Inflammatory macrophage treated with lipopolysaccharide for 1 hour (primary cell): Measurements from ENCODE around the gene LDLRAD3.
"Not testable (repeated sequence)": the region's sequence is repeated elsewhere in the genome, so short reads cannot be mapped to it uniquely, and the experiment has no call there.

ENCODE experiments used
- DNase-seq, 2 donors: peaks; one replicate each; pipeline ENCODE4 v3.0.0-alpha.2; 2020 to 2022

The LDLRAD3 gene

DNA sequence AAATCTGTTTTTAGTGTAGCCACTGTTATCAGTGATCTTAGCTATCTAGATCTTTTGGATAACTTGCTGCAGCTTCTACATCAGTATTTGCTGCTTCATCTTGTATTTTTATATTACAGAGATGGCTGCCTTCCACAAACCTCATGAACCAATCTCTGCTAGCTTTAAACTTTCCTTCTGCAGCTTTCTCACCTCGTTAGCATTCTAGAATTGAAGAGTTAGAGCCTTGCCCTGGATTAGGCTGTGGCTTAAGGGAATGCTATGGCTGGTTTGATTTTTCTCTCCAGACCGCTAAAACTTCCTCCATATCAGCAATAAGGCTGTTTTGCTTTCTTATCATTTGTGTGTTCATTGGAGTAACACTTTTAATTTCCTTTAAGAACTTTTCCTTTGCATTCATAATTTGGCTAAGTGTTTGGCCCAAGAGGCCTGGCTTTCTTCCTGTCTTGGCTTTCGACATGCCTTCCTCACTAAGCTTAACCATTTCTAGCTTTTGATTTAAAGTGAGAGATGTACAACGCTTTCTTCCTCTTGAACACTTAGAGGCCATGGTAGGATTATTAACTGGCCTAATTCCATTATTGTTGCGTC is 51.9 kb downstream of the LDLRAD3 start:
- no peak for DNase-seq

DNA sequence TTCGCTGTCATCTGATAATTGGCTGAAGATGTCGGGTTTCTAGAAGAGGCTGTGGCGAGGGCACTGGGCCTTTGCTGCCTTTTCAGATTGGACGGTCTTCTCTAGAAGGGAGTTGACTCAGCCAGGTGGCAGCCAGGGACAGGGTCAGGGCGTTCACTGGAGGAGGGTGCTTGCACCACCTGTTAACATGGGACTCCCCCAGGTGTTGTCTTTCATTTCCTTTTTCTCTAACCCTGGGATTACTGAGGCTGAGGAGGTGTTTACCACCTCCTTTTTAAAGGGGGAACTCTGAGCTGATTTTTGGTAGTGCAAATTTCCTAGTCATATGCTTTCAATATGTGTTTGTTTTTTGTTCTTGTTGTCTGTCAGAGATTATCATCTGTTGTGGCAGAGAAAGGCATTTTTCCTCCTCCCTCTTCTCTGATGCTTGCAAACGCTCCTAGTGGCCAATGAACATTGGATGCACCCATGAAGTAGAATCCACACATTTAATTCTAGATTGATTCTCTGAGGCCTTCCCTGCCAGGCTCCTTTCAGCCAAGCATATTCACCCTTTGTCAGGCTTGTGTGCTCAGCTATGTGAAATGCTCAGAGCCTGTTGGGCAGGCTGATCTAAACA is 54.1 kb downstream of the LDLRAD3 start:
- DNase-seq = no peak

DNA sequence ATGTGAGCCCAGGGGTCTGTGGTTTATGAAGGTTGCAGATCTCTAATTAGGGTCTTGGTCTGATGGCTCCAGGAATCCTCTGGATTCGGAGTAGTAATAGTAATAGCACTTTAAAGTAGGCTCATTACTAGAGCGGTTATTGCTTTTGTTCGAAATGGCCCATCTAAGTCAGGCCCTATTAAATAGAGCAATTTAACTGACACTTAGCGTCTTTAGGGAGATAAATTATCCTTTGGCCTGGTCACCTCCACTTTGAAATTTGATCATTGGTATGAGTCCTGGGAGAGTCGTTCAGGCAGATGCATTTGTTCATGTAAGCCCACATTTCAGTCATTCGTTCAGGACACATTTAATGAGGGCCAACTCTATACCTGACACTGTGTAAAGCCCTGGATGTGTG is 54.8 kb downstream of the LDLRAD3 start:
- DNase-seq = no peak

DNA sequence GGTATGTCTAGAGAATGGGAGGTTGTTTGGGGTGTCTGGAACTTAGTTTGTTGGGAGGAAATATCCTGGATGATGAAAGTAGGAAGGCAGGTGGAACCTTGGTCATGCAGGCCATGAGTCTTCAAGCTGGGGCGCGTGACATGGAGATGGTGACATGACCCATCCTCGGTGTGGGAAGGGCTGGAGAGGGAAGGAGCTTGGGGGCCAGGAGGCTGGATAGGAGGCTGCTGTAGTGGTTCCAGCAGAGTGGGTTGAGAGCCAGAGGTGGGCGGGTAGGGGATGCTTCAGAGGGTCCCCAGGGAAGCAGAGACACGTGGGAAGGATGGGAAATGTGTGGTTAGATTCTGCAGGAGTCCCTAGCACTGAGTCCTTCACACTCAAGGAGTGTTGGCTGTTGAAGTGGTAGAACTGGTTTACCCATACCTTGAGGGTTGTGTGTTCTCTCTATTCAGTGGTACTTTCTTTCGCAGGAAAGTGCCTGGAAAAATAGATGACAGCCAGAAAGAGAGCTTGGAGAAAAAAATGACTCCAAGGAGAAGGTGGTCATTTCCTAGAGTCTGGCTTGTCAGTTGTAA is 56.8 kb downstream of the LDLRAD3 start:
- DNase-seq = no peak

DNA sequence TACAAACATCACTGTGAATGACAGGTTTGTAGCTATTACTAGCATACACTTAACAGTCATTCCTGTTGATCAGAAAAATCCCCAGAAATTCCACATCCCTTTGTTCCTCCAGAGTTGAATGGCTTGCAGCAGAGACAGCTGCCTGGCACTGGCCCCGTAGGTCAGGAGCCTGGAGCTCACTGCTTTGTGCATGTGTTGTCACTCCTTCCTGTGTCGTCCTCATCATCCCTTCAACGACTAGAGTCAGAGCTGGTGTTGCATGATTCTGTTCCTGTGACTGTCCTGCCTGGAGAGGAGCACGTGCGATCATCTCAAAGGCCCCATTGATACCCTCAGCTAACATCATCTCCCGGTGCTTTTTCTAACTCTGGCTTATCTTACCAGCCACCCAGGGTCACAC is 58.3 kb downstream of the LDLRAD3 start:
- no peak for DNase-seq

DNA sequence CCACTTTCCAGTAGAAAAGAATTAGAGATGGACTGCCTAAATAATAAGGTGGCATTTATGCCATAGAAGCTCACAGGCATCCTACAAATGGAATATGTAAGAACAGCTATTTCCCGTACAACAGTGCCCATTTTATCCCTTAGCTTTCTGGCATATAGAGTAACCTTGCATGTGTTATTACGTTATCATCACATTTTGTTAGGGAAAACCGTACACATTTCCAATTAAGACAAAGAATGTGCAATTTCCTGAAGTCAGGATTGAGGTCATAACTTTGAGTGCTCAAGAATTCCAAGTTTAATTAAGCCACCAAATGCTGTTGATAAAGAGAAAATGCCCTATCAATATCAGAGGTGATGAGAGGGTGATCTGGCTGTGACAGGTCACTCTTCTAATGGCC is 58.9 kb downstream of the LDLRAD3 start:
- DNase-seq = no peak

DNA sequence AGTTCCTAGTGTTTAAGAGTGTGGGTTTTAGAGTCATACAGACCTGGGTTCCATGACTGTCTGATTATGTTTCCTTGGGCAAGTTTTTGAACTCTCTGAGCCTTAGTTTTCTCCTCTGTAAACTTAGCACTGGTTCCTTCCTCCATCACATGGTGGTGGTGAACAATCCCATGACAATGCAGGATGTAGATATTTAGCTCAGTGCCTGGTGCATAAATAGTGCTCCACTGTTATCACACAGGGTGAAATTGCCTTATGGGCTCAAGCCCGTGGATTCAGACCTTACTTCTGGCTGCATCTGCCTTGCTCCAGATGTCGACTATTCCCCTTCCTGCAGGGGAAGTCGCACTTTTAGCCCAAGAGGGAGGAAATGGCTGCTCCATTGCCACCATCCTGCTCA is 62.7 kb downstream of the LDLRAD3 start:
- DNase-seq = no peak

DNA sequence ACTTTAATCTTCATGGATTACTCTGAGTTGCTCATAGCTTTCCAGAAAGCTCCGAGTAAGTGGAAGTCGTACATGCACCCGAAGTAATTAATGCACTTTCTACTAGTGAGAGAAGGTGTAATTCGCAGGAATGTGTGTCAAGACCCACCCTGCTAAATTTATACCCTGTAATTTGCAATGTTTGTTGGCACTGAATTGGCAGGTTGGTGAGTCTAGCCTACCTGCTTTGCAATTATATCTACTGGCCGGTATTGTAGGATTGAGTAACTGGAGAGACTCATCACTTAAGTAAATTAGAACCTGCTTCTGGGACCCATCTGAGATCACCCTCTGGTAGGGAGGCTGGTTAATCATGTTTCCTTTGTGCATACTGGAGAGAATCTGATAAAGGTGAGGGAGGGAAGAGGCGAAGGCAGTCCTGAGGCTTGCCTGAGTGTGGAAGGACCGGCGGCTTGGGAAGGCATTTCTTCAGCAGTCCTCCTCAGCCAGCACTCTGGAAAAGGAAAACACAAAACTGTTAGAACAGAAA is 63.3 kb downstream of the LDLRAD3 start:
- no peak for DNase-seq

DNA sequence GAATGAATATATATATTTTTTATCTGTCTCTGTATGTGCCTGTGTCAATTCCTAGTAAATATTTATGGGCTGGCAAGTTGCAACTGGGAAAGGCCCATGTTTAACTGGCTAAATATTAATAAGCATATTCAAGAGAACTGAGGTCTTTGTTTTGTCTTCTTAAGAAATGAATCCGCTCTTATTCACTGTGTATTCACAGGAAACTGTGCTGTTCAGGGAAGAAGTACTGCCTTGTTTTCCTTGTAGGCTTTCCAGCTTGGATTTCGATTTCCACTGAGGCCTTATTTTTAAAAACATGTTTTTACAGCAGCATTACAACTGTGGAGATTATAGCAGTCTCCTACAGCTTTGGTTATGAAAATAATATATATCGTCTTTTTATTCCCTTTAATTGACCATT is 64.7 kb downstream of the LDLRAD3 start:
- no peak for DNase-seq

DNA sequence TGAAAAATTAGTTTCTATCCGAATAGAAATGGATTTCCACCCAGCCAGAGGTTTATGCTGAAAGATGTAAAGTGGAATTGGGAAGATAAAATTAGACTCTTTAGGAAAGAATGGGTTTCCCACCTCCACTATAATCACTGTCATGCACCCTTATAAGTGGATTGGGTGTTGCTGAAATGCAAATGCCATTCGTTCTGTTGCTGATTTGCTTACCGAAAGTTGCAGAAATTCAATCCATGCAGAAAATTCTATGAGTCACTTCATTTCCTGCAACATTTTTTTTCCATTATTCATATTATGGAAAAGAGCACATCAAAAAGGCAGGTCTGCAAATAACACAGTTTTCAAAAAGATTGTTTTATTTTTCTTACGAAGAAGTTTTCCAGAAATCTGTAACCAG is 65.6 kb downstream of the LDLRAD3 start:
- no peak for DNase-seq

DNA sequence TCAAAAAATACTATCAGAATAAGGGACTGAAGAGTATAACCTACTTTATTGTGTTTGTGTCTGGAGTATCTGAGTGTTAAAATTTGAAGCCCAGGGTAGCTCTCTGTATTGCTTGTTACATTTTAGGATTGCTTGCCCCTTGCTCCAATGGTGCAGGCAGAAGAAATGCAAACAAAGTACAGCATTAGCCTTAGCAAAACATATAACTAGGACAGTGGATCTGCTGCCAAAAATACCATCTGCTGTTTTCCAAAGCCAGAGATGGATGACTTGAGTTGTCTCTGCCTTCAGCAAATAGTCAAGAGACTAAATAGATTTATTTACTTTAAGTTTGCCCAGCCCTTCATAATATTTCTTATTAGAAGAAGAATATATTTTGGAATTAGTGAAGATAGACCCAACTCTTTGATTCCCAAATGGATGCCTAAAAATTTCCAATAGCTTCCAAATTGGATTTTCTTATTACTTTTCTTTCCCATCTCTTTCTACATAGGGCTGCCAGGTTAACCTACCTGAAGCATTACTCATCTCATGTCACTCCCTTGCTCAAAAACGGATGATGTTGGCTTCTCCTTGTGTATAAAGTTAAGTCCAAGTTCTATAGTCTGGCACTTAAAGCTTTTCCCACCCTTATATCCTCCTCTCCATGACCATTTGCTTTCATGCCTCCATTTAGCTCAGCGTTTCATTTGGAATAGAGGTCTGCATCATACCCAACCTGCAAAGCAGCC is 66.3 kb downstream of the LDLRAD3 start:
- DNase-seq = no peak

DNA sequence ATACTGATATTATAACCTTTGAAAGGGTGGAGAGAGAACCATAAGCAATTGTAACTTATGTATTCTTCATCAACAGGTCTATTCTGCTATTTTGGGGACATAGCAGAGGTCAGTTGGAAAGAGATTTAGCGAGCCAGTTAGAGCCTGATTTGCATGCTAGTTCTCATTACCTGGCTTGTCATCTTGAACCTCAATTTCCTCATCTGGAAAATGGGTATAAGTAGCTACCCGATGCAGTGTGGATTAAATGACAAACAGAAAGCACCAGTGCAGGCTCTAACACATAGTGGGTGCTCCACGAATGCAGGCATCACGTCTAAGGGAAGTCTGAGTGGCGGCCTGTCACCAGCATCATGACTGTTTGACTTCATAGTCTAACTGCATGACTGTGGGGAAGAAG is 67.7 kb downstream of the LDLRAD3 start:
- DNase-seq = no peak

DNA sequence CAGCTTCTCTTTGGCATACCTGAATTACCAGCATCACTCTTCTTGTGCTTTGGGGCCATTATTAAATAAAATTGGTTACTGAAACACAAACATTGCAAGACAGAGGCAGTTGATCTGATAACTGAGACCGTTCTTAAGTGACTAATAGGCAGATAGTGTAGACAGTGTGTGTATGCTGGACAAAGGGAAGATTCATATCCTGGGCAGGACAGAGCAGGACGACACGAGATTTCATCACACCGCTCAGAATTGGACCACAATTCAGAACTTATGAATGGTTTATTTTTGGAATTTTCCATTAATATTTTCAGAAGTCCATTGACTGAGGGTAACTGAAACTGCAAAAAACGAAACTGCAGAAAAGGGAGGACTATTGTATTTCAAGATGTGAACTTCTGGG is 68.6 kb downstream of the LDLRAD3 start:
- no peak for DNase-seq

DNA sequence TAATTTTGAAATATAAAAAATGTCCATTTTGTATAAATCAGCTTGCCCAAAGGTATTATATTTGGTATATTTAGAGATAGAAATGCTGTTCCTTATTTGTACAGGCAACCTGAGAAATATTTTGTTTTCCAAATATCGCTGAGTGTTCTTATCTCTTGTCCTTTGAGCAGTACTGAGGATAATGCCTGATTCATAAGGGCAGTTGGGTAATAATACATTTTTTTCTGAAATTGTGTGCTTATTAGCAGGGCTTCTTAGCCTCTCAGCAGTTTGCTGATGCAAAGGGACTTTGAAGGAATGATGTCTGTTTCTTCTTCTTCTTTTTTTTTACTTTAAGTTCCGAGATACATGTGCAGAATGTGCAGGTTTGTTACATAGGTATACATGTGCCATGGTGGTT is 69.1 kb downstream of the LDLRAD3 start:
- DNase-seq = no peak

DNA sequence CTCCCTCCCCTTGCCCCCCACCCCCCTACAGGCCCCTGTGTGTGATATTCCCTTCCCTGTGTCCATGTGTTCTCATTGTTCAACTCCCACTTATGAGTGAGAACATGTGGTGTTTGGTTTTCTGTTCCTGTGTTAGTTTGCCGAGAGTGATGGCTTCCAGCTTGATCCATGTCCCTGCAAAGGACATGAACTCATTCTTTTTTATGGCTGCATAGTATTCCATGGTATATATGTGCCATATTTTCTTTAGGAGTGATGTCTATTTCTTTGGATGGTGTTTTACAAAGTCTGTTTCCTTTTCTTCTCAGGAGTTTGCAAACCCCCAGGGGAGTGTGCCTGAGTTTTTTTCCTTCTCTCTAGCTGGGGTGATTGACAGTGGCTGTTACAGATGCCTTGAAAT is 69.6 kb downstream of the LDLRAD3 start:
- DNase-seq = not testable (repeated sequence)

DNA sequence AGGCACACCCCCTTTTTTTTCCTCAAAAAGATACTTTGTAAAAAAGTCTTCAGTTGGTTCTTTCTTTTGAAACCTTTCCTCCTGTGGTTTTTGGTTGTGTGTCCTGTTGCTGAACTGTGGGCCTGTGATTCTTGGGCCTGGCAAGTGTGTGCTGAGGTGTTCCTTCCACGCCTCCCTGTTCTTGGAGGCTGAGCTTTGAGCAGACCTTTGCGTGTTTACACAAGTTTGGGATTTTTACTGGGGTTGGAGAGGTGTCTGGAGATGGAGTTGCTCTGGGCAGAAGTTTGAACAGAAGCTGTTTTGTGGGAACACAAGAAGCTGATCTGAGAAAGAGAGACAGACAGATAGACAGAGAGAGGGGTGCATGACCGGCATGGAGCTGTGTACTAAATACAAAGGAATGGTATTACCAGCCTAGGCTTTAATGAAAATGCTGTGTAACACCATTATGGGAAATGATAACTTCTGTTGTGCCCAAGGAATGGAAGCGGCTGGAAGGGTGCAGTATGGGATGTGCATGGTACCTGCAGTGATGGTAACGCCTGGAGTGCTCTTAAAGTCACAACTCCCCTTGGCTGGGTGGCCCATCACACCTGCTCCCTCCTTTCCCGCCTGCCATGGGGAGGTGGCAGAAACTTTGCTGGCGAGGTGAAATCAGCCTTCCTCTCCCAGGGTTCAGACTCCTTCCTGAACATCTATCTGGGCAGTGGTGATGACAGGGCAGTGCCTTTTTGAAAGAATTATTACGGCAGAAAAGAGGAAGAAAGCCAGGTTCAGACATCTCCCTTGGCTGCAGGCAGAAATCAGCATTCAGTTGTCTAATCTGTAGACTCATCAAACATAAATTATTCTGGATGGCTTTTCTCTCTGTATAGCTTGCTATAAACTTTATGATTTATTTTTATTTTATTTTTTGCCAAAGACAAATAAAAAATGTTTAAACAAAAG is 70.4 kb downstream of the LDLRAD3 start:
- peak; percentile 8 to 14 for DNase-seq

DNA sequence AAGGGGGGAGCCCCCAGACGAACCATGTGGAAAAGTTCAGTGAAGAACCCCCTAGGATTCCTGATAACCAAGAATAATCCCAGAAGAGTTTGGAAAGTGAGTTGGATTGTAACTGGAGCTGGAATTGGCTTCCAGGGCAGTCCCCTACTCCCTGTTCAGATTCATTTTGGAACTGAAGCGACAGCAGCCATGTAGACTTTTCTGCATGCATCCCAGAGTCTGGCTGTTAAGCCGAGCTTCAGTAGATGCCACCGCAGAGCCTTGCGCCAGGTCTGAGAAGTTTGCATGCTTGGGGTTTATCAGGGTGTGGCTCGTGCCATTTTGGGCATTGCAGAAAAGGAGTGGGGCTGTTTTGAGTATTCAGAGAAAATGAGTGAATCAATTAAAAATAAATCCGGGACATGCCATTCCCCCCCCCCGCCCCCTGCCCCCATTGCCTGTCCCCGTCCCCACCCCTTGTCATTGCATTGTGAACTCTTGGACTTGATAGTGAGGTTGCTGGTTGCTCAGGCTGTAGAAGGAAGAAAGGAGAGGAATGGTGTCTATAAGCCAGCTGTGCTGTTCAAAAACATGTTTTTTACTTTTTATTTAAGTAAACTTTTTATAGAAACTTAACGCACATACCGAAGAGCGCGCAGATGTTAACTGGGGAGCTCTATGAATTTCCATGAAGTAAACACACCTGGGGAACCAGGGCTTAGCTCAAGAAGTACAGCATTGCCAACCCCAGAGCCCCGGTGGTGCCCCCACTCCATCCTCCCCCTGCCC is 71.2 kb downstream of the LDLRAD3 start:
- DNase-seq = no peak

DNA sequence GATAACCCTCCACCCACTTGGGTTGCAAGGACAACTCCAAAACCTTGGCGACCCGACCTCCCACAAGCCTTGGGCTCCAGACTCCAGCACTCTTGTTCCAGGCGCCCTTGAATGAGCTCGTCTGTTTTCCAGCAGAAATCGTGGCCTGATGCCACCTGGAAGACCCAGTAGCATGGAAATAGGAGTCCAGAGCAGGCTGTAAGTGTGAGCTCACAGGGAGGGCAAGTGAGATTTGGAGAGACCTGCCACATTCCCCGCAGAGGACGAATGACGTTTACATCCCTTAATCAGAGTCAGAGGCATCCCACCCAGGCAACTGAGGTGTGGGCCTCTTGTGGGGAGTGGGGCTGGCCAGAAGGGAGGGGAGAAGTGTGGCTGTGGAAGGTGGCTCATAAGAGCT is 71.9 kb downstream of the LDLRAD3 start:
- no peak for DNase-seq

DNA sequence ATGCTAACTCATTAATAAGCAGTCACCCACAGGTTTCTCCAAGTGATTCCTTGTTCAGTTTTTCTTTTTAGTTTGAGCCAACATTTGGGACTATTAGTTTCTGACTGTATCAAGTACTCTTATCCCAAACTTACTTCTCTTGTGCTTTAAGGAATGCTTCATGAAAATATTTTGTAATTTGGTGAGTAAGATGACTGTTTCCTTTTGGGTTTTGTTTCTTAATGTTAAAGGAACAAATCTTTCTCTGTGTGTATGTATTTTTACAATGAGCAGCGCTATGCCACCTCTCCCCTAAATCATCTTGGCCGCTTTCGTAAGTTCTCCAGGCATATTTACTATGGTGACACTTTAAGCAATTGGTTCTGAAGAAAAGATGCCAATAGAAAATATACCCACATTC is 72.4 kb downstream of the LDLRAD3 start:
- DNase-seq = no peak

DNA sequence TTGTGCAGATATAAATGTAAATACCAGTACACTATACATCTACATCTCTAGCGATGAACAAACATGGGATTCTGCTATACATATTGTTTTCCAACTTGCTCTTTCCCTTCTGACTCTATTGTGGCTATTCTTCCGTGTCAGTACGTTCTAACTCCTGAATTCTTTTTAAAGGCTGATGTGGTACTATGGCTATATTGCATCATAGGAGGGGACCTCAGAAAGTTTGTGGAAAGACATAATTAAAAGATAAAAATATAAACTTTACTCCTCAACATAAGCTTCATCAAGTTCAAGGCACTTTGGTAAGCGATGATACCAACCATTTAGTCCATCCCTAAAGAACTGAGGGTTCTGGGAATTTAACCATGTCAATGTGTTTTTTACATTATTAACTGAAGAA is 72.8 kb downstream of the LDLRAD3 start:
- no peak for DNase-seq

DNA sequence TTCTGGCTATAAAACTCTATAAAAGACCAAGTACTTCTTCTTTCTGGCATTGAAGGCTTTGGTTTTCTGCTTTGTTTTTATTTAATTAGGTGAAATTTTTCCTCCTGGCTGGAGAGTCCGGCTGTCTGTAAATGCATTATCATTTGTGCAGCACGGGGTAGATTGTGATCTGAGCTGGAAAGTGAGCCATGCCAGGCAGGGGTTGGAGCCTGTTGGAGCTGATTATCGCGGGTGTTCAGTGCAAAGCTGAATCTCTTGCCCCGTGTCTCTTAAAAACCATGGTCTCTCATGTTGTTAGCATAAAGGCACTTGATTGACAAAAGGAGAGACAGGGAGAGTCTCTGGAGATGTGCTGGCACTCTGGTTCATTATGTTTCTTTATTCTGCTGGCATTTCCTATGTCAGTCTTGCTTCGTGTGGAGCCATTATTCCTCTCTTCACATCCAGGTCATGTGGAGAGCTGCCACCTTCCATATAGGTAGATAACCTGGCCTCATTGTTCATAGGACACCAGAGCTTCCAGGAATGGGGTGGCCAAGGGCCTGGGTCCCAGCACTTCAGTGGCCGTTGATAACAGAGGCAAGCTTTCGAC is 75.2 kb downstream of the LDLRAD3 start:
- no peak for DNase-seq

DNA sequence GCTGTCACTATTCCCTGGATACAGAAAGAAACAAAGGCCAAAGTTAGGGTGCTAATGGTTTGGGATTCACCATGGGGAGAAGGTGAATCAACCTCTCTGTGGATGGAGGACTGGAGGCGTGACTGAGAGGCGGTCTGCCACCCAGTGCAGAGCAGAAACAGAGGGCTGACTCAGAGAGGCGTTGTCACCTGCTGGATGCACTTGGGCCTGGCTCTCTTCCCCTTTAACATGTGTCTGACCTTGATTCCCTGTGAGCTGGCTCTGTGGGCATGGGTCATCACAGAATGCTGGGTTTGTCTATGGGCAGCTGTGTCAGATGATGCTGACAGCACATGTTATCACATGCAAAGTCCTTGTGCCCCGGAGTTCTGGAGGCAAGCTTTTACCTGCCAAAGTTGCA is 75.9 kb downstream of the LDLRAD3 start:
- DNase-seq = no peak
